CD4-positive, CD25-positive, alpha-beta regulatory T cell (primary cell): Measurements from ENCODE around the gene GLP2R. TPM values are rescaled to one million over a fixed set of nuclear protein-coding genes. Genes with fewer than 3 reads are reported as not detected.

Source experiments
- ATAC-seq, 2 donors: fragments of 150-1000 bp; cut with Tn5 transposase; one replicate each; pipeline ENCODE4 v1.10.0; 2021; ENCODE audit warnings: low read depth in 2 of 2, moderate number of reproducible peaks in 2 of 2, moderate library complexity in 1 of 2
- DNase-seq, 3 donors: peaks; one replicate each; pipeline versions ENCODE4 v3.0.0 to v3.0.0-alpha.2; 2012 to 2022; ENCODE audit warnings: mixed read lengths in 1 of 3
- H3K27ac ChIP-seq: one replicate; pipeline ENCODE4 v1.7.0; 2013; ENCODE audit warnings: mild to moderate bottlenecking, low read length; ENCODE audit not compliant: insufficient read depth, poor library complexity, severe bottlenecking
- H3K27me3 ChIP-seq: one replicate; pipeline ENCODE4 v1.7.0; 2013; ENCODE audit warnings: low read length; ENCODE audit not compliant: control insufficient read depth, insufficient read depth
- H3K36me3 ChIP-seq: one replicate; pipeline ENCODE4 v1.7.0; 2013; ENCODE audit warnings: mild to moderate bottlenecking, low read length, moderate library complexity; ENCODE audit not compliant: control insufficient read depth, insufficient read depth
- H3K4me1 ChIP-seq: 2 replicates; pipeline ENCODE4 v1.7.0; 2013; ENCODE audit warnings: mild to moderate bottlenecking, low read length; ENCODE audit not compliant: insufficient read depth, control insufficient read depth, poor library complexity, severe bottlenecking
- H3K4me3 ChIP-seq: one replicate; pipeline ENCODE4 v1.7.0; 2013; ENCODE audit warnings: low read depth, mild to moderate bottlenecking, low read length, moderate library complexity
- H3K9me3 ChIP-seq, 2 experiments: 1 replicate in 1 of 2; 2 replicates in 1 of 2; pipeline ENCODE4 v1.7.0; 2013; ENCODE audit warnings: low read length in 2 of 2, mild to moderate bottlenecking in 1 of 2, moderate library complexity in 1 of 2; ENCODE audit not compliant: control insufficient read depth in 2 of 2
- H3K27ac Mint-ChIP-seq, 3 donors: one replicate each; pipeline ENCODE4 v1.8.0; 2020 to 2022; ENCODE audit warnings: mild to moderate bottlenecking in 3 of 3, mixed read lengths in 3 of 3, moderate library complexity in 2 of 3
- H3K27me3 Mint-ChIP-seq: one replicate; pipeline ENCODE4 v1.8.0; 2022; ENCODE audit warnings: mild to moderate bottlenecking, mixed read lengths
- H3K36me3 Mint-ChIP-seq: one replicate; pipeline ENCODE4 v1.8.0; 2020; ENCODE audit warnings: mixed read lengths
- H3K4me1 Mint-ChIP-seq, 4 donors: one replicate each; pipeline ENCODE4 v1.8.0; 2020 to 2022; ENCODE audit warnings: mixed read lengths in 4 of 4, mild to moderate bottlenecking in 1 of 4
- H3K4me3 Mint-ChIP-seq, 4 donors: one replicate each; pipeline ENCODE4 v1.8.0; 2020 to 2022; ENCODE audit warnings: mild to moderate bottlenecking in 4 of 4, mixed read lengths in 4 of 4, moderate library complexity in 3 of 4
- H3K9me3 Mint-ChIP-seq, 7 donors: one replicate each; pipeline ENCODE4 v1.8.0; 2020 to 2022; ENCODE audit warnings: mixed read lengths in 7 of 7, mild to moderate bottlenecking in 3 of 7, moderate library complexity in 2 of 7
- polyA plus RNA-seq, 4 donors: library from polyadenylated mRNA; unstranded; fragments of 300-500 nt; fragmentation: Illumina TruSeq; gene quantifications; one replicate each; pipeline ENCODE4 v1.2.3, GENCODE V29; 2021
- total RNA-seq: library from RNA; stranded (reverse); gene quantifications from one replicate; pipeline ENCODE4 v1.2.3, GENCODE V29; 2022

The GLP2R gene
- total and polyA plus RNA-seq, 5 donors from 2014 or later: not detected

DNA sequence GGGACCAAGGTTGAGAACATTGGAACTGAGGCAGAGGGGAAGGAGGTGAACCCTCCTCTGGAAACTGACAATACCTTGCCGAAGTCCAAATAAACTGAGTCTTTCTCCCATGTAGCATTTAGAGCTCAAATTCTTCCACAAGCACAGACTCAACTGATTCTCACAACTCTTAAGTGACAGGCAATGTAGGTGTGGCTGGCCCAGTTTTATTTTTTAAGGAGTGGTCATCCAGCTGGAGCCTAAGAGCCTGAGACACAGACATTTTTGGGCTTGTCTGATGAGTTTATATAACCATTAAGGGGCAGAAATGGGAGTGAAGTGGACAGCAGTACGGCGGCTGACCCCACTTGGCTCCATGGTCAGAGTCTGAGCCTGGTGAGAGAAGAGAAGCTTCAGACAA, 68.5 kb downstream of the GLP2R start:
- DNase-seq: no peak
- no peaks in the 10 kb centered on the region for H3K4me1 Mint-ChIP-seq
- H3K9me3 Mint-ChIP-seq: peaks cover 0 to 2% (median 0%) of the 10 kb centered on the region in 7 donors

DNA sequence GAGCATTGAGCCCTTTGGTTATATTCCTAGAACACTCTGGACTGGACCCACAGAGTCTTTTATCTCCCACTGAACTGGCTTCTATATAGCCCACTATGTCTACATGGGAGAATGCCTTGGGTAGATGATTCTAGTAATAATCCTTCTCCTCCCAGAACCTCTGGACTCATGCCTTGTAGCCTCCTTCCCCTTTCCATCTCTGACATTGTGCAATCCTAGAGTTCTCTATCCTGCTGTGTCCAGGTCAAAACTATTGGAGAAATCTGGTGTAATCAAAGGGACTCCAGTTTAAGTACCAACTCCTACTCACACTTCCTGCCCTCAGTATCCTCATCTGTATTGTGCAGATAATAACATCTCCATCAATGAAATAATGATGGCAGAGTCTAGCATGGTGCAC, 70.2 kb downstream of the GLP2R start:
- no peaks in the 10 kb centered on the region for H3K36me3 Mint-ChIP-seq
- H3K4me1 ChIP-seq: no peaks in the 10 kb centered on the region
- no peak overlapping the region for H3K4me3 ChIP-seq
- no peaks in the 10 kb centered on the region for H3K4me1 Mint-ChIP-seq
- peaks cover 0 to 2% (median 0%) of the 10 kb centered on the region in 7 donors for H3K9me3 Mint-ChIP-seq
- no peaks in the 10 kb centered on the region for H3K9me3 ChIP-seq
- H3K27me3 ChIP-seq: no peaks in the 10 kb centered on the region
- DNase-seq: no peak
- no peaks in the 10 kb centered on the region for H3K36me3 ChIP-seq
- peaks cover 6% of the 10 kb centered on the region for H3K27me3 Mint-ChIP-seq
- no peak overlapping the region for H3K27ac Mint-ChIP-seq
- ATAC-seq: no peak
- H3K27ac ChIP-seq: no peak overlapping the region
- no peak overlapping the region for H3K4me3 Mint-ChIP-seq

More for the DNA sequence above, 68.5 kb downstream of the GLP2R start:
- H3K4me3 ChIP-seq: no peak overlapping the region
- ATAC-seq: no peak
- H3K4me1 ChIP-seq: no peaks in the 10 kb centered on the region
- Mint-ChIP-seq H3K27ac (no peak overlapping the region), H3K4me3 (no peak overlapping the region), H3K36me3 (no peaks in the 10 kb centered on the region), H3K27me3 (peaks cover 6% of the 10 kb centered on the region)
- H3K36me3 ChIP-seq: no peaks in the 10 kb centered on the region
- no peaks in the 10 kb centered on the region for H3K9me3 ChIP-seq
- H3K27ac ChIP-seq: no peak overlapping the region
- H3K27me3 ChIP-seq: no peaks in the 10 kb centered on the region

DNA sequence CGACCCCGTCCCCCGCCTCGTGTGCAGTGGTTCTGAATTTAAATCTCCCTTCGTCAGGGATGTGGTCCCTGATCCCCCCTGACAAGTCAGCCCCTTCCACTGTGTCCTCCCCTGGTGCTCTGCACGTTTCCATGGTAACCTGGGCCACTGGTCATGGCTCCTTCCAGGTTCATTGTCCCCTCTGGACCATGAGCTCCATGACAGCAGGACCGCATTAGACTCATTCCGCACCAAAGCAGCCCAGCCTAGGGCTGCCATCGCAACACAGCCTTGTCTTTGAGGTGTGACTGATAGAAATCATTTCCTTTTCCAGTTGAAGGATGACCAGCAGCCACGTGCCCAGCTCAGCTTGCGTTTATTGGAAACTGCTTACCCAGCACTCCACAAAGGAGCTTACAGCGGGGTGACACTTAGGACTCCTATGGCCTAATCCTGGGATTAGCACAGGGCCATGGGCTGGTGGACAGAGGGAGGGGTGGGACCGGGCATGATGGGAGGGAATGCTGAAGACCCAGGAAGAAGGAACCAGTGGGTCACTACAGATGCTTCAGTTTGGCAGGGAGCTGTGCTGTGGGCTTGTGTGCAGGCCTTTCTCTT, 71.7 kb downstream of the GLP2R start:
- Mint-ChIP-seq H3K9me3 (peaks cover 0 to 2% (median 0%) of the 10 kb centered on the region in 7 donors), H3K27me3 (peaks cover 6% of the 10 kb centered on the region), H3K27ac (no peak overlapping the region), H3K4me3 (no peak overlapping the region), H3K36me3 (no peaks in the 10 kb centered on the region), H3K4me1 (no peaks in the 10 kb centered on the region)
- Histone ChIP-seq H3K27ac (no peak overlapping the region), H3K4me3 (no peak overlapping the region), H3K36me3 (no peaks in the 10 kb centered on the region), H3K27me3 (no peaks in the 10 kb centered on the region), H3K9me3 (no peaks in the 10 kb centered on the region), H3K4me1 (no peaks in the 10 kb centered on the region)
- DNase-seq: no peak
- no peak for ATAC-seq

DNA sequence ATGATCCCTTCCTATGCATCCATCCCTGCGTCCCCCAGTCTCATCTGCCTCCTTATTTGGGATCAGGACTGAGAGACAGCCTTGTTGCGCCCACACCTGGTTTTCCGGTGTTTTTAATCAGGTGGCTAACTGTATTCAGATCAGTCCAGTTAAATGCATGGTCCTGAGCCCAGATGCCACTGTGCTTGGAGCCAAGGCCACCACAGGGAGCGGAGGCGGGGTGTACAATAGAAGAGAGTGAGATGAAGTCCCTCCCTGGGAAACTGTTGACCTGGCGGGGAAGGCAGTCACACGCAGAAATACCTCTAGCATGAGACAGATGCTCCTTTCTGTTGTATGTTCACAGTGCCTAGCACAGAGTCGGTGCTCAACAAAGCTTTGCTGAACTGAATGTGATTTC, 73.1 kb downstream of the GLP2R start:
- H3K4me1 ChIP-seq: no peaks in the 10 kb centered on the region
- H3K36me3 Mint-ChIP-seq: no peaks in the 10 kb centered on the region
- no peak overlapping the region for H3K4me3 Mint-ChIP-seq
- no peaks in the 10 kb centered on the region for H3K9me3 Mint-ChIP-seq
- ATAC-seq (no peak), DNase-seq (no peak)
- no peaks in the 10 kb centered on the region for H3K9me3 ChIP-seq
- no peaks in the 10 kb centered on the region for H3K4me1 Mint-ChIP-seq
- H3K4me3 ChIP-seq: no peak overlapping the region
- H3K27ac ChIP-seq: no peak overlapping the region
- H3K36me3 ChIP-seq: no peaks in the 10 kb centered on the region
- H3K27ac Mint-ChIP-seq: no peak overlapping the region
- H3K27me3 Mint-ChIP-seq: no peaks in the 10 kb centered on the region
- H3K27me3 ChIP-seq: no peaks in the 10 kb centered on the region

DNA sequence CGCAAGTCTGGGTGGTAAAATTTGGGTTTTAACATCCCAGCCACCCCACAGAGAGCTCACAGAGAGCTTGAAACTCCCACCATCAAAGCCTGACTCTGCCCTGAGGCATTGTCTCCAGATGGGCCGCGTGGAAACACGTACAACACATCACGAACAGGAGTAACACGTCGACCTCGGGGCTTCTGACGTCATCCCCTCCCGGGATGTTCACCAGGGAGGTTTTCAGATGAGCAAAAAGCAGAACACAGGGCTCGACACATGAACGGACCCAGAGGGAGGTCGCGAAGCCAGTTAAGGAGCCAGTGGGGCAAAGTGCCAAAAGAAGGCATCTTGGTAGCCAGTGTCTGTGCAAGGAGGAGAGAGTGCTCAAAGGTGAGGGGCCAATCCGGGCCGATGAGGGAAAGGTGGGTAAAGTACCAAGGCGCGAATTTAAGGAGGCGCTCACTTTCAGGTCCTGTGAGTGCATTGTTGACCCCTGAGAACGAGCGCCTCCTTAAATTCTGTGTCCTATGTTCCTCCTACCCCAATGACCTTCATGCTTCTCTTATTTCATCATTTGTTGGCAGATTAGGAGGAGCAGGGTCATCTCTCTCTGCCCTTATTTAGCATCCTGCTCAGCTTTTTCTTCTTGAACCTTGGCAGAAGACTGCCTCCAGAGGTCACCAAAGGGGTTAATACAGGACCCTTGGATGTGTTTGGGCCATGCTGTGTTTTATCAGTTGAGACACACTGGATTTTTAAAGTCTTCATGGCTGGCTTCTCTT, 73.7 kb downstream of the GLP2R start:
- ATAC-seq (no peak), DNase-seq (no peak)
- no peak overlapping the region for H3K4me3 Mint-ChIP-seq
- H3K4me3 ChIP-seq: no peak overlapping the region
- no peaks in the 10 kb centered on the region for H3K9me3 ChIP-seq
- no peaks in the 10 kb centered on the region for H3K9me3 Mint-ChIP-seq
- H3K27ac ChIP-seq: no peak overlapping the region
- no peaks in the 10 kb centered on the region for H3K4me1 Mint-ChIP-seq
- no peaks in the 10 kb centered on the region for H3K4me1 ChIP-seq
- no peak overlapping the region for H3K27ac Mint-ChIP-seq
- no peaks in the 10 kb centered on the region for H3K36me3 ChIP-seq
- H3K27me3 Mint-ChIP-seq: no peaks in the 10 kb centered on the region
- no peaks in the 10 kb centered on the region for H3K27me3 ChIP-seq
- H3K36me3 Mint-ChIP-seq: no peaks in the 10 kb centered on the region

DNA sequence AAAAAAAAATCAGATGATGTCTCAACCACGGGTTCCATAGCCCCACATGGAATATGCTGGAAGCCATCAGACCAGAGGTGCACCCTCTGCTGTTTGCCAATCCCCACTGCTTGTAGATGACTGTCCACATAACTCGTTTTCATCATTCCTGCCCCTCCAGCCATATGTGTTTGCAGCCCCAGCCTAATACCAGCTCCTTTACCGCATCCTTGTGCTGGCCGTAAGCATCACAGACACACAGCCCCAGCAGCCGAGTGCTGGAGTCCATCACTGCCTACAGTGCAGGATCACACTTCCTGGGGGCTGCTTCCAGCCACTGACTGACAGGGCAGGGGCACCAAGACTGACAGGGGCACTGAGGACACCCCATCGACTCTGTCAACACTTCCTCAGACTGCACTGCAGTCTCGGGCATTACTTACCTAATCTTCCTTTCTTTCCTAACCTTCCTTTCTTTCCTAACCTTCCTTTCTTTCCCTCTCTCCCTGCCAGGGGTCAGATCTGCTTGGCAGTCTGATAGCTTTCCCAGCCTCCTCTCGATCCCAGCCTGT, 74.4 kb downstream of the GLP2R start:
- DNase-seq (no peak), ATAC-seq (no peak)
- Mint-ChIP-seq H3K4me1 (no peaks in the 10 kb centered on the region), H3K27me3 (no peaks in the 10 kb centered on the region), H3K4me3 (no peak overlapping the region), H3K9me3 (no peaks in the 10 kb centered on the region), H3K27ac (no peak overlapping the region), H3K36me3 (no peaks in the 10 kb centered on the region)
- H3K9me3 ChIP-seq: no peaks in the 10 kb centered on the region
- H3K27me3 ChIP-seq: no peaks in the 10 kb centered on the region
- H3K4me3 ChIP-seq: no peak overlapping the region
- H3K4me1 ChIP-seq: no peaks in the 10 kb centered on the region
- no peaks in the 10 kb centered on the region for H3K36me3 ChIP-seq
- H3K27ac ChIP-seq: no peak overlapping the region

DNA sequence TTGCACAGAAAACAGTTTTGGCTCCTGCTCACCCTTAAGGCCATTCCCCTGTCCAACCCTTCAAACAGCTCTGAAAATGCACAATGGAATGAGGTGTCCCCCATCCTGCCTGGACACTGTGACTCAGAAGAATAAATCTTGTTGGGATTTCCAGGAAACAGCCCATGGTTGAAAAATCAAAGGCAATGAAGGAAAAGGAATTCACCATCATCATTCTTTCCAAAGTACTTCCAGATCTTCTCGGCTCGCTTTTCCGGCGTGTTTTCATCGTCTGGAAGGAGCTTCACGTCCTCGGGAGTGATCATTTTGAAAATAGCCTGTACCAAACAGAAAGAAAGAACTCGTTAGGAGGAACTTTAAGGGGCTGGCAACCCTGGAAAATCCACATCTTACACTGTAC, 75.1 kb downstream of the GLP2R start:
- Histone ChIP-seq H3K27ac (no peak overlapping the region), H3K36me3 (no peaks in the 10 kb centered on the region), H3K9me3 (no peaks in the 10 kb centered on the region), H3K27me3 (no peaks in the 10 kb centered on the region), H3K4me1 (no peaks in the 10 kb centered on the region), H3K4me3 (no peak overlapping the region)
- DNase-seq: no peak
- no peak for ATAC-seq
- no peak overlapping the region for H3K4me3 Mint-ChIP-seq
- H3K4me1 Mint-ChIP-seq: no peaks in the 10 kb centered on the region
- H3K27ac Mint-ChIP-seq: no peak overlapping the region
- no peaks in the 10 kb centered on the region for H3K27me3 Mint-ChIP-seq
- no peaks in the 10 kb centered on the region for H3K36me3 Mint-ChIP-seq
- H3K9me3 Mint-ChIP-seq: no peaks in the 10 kb centered on the region

DNA sequence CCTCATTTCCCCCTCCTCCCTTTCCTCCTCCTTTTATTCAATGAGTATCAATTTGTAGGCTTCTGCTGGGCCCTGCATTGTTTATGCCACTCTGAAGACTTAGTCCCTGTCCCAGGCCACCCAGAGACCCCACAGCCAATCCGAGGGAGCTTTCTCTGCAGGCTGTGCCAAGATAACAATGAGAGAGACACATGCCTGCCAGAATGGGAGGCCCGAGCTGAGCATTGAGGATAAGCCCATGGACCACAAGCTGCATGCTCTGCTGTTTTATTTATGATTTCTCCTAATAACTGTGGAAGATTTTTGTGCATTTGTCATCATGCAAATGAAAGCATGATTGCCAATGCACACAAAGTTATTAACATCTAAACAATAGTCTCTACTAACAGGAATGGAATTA, 76.4 kb downstream of the GLP2R start:
- H3K27ac ChIP-seq: no peak overlapping the region
- DNase-seq: no peak
- H3K27me3 ChIP-seq: no peaks in the 10 kb centered on the region
- Mint-ChIP-seq H3K9me3 (peaks cover 0 to 2% (median 0%) of the 10 kb centered on the region in 7 donors), H3K27me3 (no peaks in the 10 kb centered on the region), H3K4me3 (no peak overlapping the region), H3K36me3 (no peaks in the 10 kb centered on the region), H3K4me1 (no peaks in the 10 kb centered on the region), H3K27ac (no peak overlapping the region)
- no peaks in the 10 kb centered on the region for H3K4me1 ChIP-seq
- no peaks in the 10 kb centered on the region for H3K36me3 ChIP-seq
- no peak for ATAC-seq
- H3K9me3 ChIP-seq: no peaks in the 10 kb centered on the region
- H3K4me3 ChIP-seq: no peak overlapping the region
